T-cell (primary cell): ENCODE measurements around the gene FZD7. TPM values are rescaled to one million over a fixed set of nuclear protein-coding genes. Genes with fewer than 3 reads are reported as not detected.

Experiments used
- ATAC-seq, 4 experiments: fragments of 200-7000 bp in 3 of 4; fragments of 150-1000 bp in 1 of 4; cut with Tn5 transposase; replicated peaks in 1 of 4; 1 replicate in 3 of 4; 2 replicates in 1 of 4; pipeline ENCODE4 v1.10.0; 2021; ENCODE audit warnings: moderate library complexity in 3 of 4, mild to moderate bottlenecking in 2 of 4, moderate number of reproducible peaks in 1 of 4
- CTCF ChIA-PET, 2 donors: fragments of 300-600 bp; sonication (Branson Sonifier 250); formaldehyde crosslinking; loops; one replicate each; lab custom pipeline; 2022; ENCODE audit warnings: antibody characterized with exemption in 2 of 2; lab: Charles Lee
- POLR2A ChIA-PET, 2 donors: fragments of 300-600 bp; sonication (Branson Sonifier 250); formaldehyde crosslinking; loops; one replicate each; lab custom pipeline; 2022; ENCODE audit warnings: antibody characterized with exemption in 2 of 2; lab: Charles Lee
- DNase-seq, 35 experiments: peaks; one replicate each; pipeline versions ENCODE4 v3.0.0 to v3.0.0-alpha.2; 2013 to 2023
- H3K27ac ChIP-seq: one replicate; pipeline ENCODE4 v1.5.1; 2013; ENCODE audit warnings: low read length
- H3K27me3 ChIP-seq, 2 experiments: replicated peaks in 1 of 2; 1 replicate in 1 of 2; 2 replicates in 1 of 2; pipeline versions ENCODE4 v1.6.1 to v1.7.0; 2013; ENCODE audit warnings: low read length in 1 of 2, mixed read lengths in 1 of 2; ENCODE audit not compliant: control insufficient read depth in 2 of 2, insufficient read depth in 2 of 2; ENCODE audit errors: extremely low read depth in 1 of 2
- H3K36me3 ChIP-seq, 2 donors: 1 replicate in 1 of 2; 2 replicates in 1 of 2; pipeline versions ENCODE4 v1.6.1 to v1.7.0; 2013; ENCODE audit warnings: low read length in 1 of 2; ENCODE audit not compliant: control insufficient read depth in 2 of 2, insufficient read depth in 1 of 2; ENCODE audit errors: extremely low read depth in 1 of 2
- H3K4me1 ChIP-seq, 2 experiments: 1 replicate in 1 of 2; 2 replicates in 1 of 2; pipeline versions ENCODE4 v1.6.1 to v1.7.0; 2013; ENCODE audit warnings: low read length in 2 of 2, mixed read lengths in 1 of 2; ENCODE audit not compliant: insufficient read depth in 2 of 2, control insufficient read depth in 1 of 2; ENCODE audit errors: extremely low read depth in 1 of 2
- H3K4me3 ChIP-seq, 2 donors: 1 replicate in 1 of 2; 2 replicates in 1 of 2; pipeline versions ENCODE4 v1.5.1 to v1.7.0; 2013; ENCODE audit warnings: mild to moderate bottlenecking in 2 of 2, low read length in 1 of 2, moderate library complexity in 1 of 2; ENCODE audit not compliant: control insufficient read depth in 1 of 2; ENCODE audit errors: extremely low read depth in 1 of 2
- H3K9me3 ChIP-seq: 2 replicates; pipeline ENCODE4 v1.7.0; 2013
- H3K27ac Mint-ChIP-seq, 2 donors: one replicate each; pipeline ENCODE4 v1.8.0; 2020 to 2021; ENCODE audit warnings: mild to moderate bottlenecking in 2 of 2, mixed read lengths in 2 of 2
- H3K27me3 Mint-ChIP-seq, 2 donors: one replicate each; pipeline ENCODE4 v1.8.0; 2021 to 2022; ENCODE audit warnings: mixed read lengths in 2 of 2
- H3K36me3 Mint-ChIP-seq: one replicate; pipeline ENCODE4 v1.8.0; 2021; ENCODE audit warnings: mixed read lengths
- H3K4me1 Mint-ChIP-seq, 3 donors: one replicate each; pipeline ENCODE4 v1.8.0; 2020 to 2022; ENCODE audit warnings: mixed read lengths in 3 of 3, mild to moderate bottlenecking in 1 of 3
- H3K4me3 Mint-ChIP-seq, 3 donors: one replicate each; pipeline ENCODE4 v1.8.0; 2020 to 2022; ENCODE audit warnings: mild to moderate bottlenecking in 3 of 3, mixed read lengths in 3 of 3, moderate library complexity in 3 of 3
- H3K9me3 Mint-ChIP-seq, 3 donors: one replicate each; pipeline ENCODE4 v1.8.0; 2020 to 2022; ENCODE audit warnings: mixed read lengths in 3 of 3
- WGBS: methylation state at CpG from one replicate; pipeline ENCODE4 v1.1.5; 2013; ENCODE audit warnings: missing lambda C conversion rate; ENCODE audit not compliant: insufficient coverage; 5-methylcytosine and 5-hydroxymethylcytosine counted together
- total RNA-seq, 35 experiments: library from RNA in 6 of 35; stranded (reverse) in 6 of 35; fragments of 120-200 nt in 1 of 35; gene quantifications; one replicate each; pipeline versions ENCODE4 v1.2.1 to v1.2.4 and lab custom pipeline; 2013 to 2026

The FZD7 gene
- total RNA-seq, 5 donors from 2014 or later (not counting 1 experiment from before 2014, with no cell fraction given), result 0.15 to 0.93 (median 0.56) TPM

GRCh38 chr2:202024871-202025270 is 8.8 kb upstream of the FZD7 start:
- Mint-ChIP-seq H3K4me3 (no peak overlapping the region), H3K27ac (no peak overlapping the region), H3K27me3 (peaks cover 7 to 11% of the 10 kb centered on the region in 2 donors), H3K4me1 (no peaks in the 10 kb centered on the region), H3K9me3 (no peaks in the 10 kb centered on the region), H3K36me3 (no peaks in the 10 kb centered on the region)
- H3K27me3 ChIP-seq, result peaks cover 4 to 10% of the 10 kb centered on the region in 2 experiments
- no peak overlapping the region for H3K27ac ChIP-seq
- no peaks in the 10 kb centered on the region for H3K4me1 ChIP-seq
- no peaks in the 10 kb centered on the region for H3K36me3 ChIP-seq
- DNase-seq (no peak), ATAC-seq (no peak)
- no peak overlapping the region for H3K4me3 ChIP-seq
- ChIA-PET CTCF (no interaction called here), POLR2A (no interaction called here)
- WGBS, result 90% methylated on average over 5 of the region's 9 CpGs
- H3K9me3 ChIP-seq, result no peaks in the 10 kb centered on the region

- H3K36me3 Mint-ChIP-seq, result no peaks in the 10 kb centered on the region
- CTCF ChIA-PET, result no interaction called here
- no peaks in the 10 kb centered on the region for H3K4me1 ChIP-seq
- H3K4me3 ChIP-seq, result no peak overlapping the region
- DNase-seq, result no peak
- H3K27ac Mint-ChIP-seq, result no peak overlapping the region
- H3K4me3 Mint-ChIP-seq, result no peak overlapping the region
- no peak overlapping the region for H3K27ac ChIP-seq
- no peaks in the 10 kb centered on the region for H3K9me3 Mint-ChIP-seq
- POLR2A ChIA-PET, result no interaction called here
- H3K4me1 Mint-ChIP-seq, result no peaks in the 10 kb centered on the region
- WGBS, result 68% methylated on average over 4 of the region's 5 CpGs
- no peak for ATAC-seq
- H3K36me3 ChIP-seq, result no peaks in the 10 kb centered on the region
- H3K9me3 ChIP-seq, result no peaks in the 10 kb centered on the region
- H3K27me3 ChIP-seq, result peaks cover 4 to 10% of the 10 kb centered on the region in 2 experiments
- H3K27me3 Mint-ChIP-seq, result peaks cover 7 to 11% of the 10 kb centered on the region in 2 donors
Observed at GRCh38 chr2:202025816-202026215, 7.8 kb upstream of the FZD7 start.

GRCh38 chr2:202026507-202026906 is 7.1 kb upstream of the FZD7 start:
- Histone ChIP-seq H3K36me3 (no peaks in the 10 kb centered on the region), H3K9me3 (no peaks in the 10 kb centered on the region), H3K4me1 (no peaks in the 10 kb centered on the region), H3K4me3 (no peak overlapping the region), H3K27ac (no peak overlapping the region), H3K27me3 (peaks cover 4 to 5% of the 10 kb centered on the region in 2 experiments)
- no peaks in the 10 kb centered on the region for H3K9me3 Mint-ChIP-seq
- POLR2A ChIA-PET, result no interaction called here
- H3K27me3 Mint-ChIP-seq, result peaks cover 7 to 11% of the 10 kb centered on the region in 2 donors
- 74% methylated on average over 5 of the region's 5 CpGs for WGBS
- H3K36me3 Mint-ChIP-seq, result no peaks in the 10 kb centered on the region
- H3K4me1 Mint-ChIP-seq, result peaks cover 0 to under 1% (median 0%) of the 10 kb centered on the region in 3 donors
- no peak overlapping the region for H3K27ac Mint-ChIP-seq
- CTCF ChIA-PET, result no interaction called here
- no peak overlapping the region for H3K4me3 Mint-ChIP-seq
- no peak for ATAC-seq
- DNase-seq, result no peak

- Histone ChIP-seq H3K4me3 (no peak overlapping the region), H3K27ac (no peak overlapping the region), H3K9me3 (no peaks in the 10 kb centered on the region), H3K4me1 (peaks cover 12 to 27% of the 10 kb centered on the region in 2 experiments), H3K27me3 (peaks cover 10 to 26% of the 10 kb centered on the region in 2 experiments), H3K36me3 (no peaks in the 10 kb centered on the region)
- H3K9me3 Mint-ChIP-seq, result no peaks in the 10 kb centered on the region
- CTCF ChIA-PET, result no interaction called here
- whole genome bisulfite sequencing, result 88% methylated on average over 4 of the region's 4 CpGs
- no peak for ATAC-seq
- DNase-seq, result no peak
- no peak overlapping the region for H3K4me3 Mint-ChIP-seq
- H3K36me3 Mint-ChIP-seq, result no peaks in the 10 kb centered on the region
- H3K4me1 Mint-ChIP-seq, result peaks cover 12 to 14% (median 12%) of the 10 kb centered on the region in 3 donors
- peaks cover 7 to 13% of the 10 kb centered on the region in 2 donors for H3K27me3 Mint-ChIP-seq
- H3K27ac Mint-ChIP-seq, result no peak overlapping the region
- POLR2A ChIA-PET, result no interaction called here
Observed at GRCh38 chr2:202030691-202031090, 3.0 kb upstream of the FZD7 start.

- Histone ChIP-seq H3K4me1 (peaks cover 12 to 31% of the 10 kb centered on the region in 2 experiments), H3K36me3 (no peaks in the 10 kb centered on the region), H3K9me3 (no peaks in the 10 kb centered on the region), H3K27ac (no peak overlapping the region), H3K4me3 (no peak overlapping the region), H3K27me3 (peaks cover 11 to 34% of the 10 kb centered on the region in 2 experiments)
- Mint-ChIP-seq H3K4me3 (peak overlapping the region in 2 of 3 donors; percentile 11 to 85), H3K27ac (no peak overlapping the region), H3K9me3 (no peaks in the 10 kb centered on the region), H3K27me3 (peaks cover 5 to 11% of the 10 kb centered on the region in 2 donors), H3K36me3 (no peaks in the 10 kb centered on the region), H3K4me1 (peaks cover 12 to 14% (median 12%) of the 10 kb centered on the region in 3 donors)
- ATAC-seq, result no peak
- POLR2A ChIA-PET, result no interaction called here
- no peak for DNase-seq
- CTCF ChIA-PET, result interaction anchor here in 1 of 2 donors (0.6 kb wide), 1 partner anchor 1344 kb away, joined by 9 read pairs; no protein-coding TSS in a partner anchor
- WGBS, result no CpG with 5 or more reads among the region's 4 CpGs
Observed at GRCh38 chr2:202031246-202031951, 2.3 kb upstream of the FZD7 start.

- peaks cover 11 to 39% of the 10 kb centered on the region in 2 experiments for H3K27me3 ChIP-seq
- Mint-ChIP-seq H3K9me3 (no peaks in the 10 kb centered on the region), H3K27ac (peak overlapping the region in 1 of 2 donors; percentile 58), H3K4me1 (peaks cover 12 to 14% (median 12%) of the 10 kb centered on the region in 3 donors), H3K27me3 (peaks cover 0 to 10% of the 10 kb centered on the region in 2 donors), H3K4me3 (peak overlapping the region in 2 of 3 donors; percentile 84 to 85), H3K36me3 (no peaks in the 10 kb centered on the region)
- ChIA-PET POLR2A (no interaction called here), CTCF (no interaction called here)
- peaks cover 12 to 31% of the 10 kb centered on the region in 2 experiments for H3K4me1 ChIP-seq
- H3K9me3 ChIP-seq, result no peaks in the 10 kb centered on the region
- DNase-seq (peak in 20 of 35 experiments; percentile 4 to 55 (median 20)), ATAC-seq (peak; percentile 8 to 33 (median 25))
- H3K27ac ChIP-seq, result no peak overlapping the region
- no peaks in the 10 kb centered on the region for H3K36me3 ChIP-seq
- under 1% methylated on average over 19 of the region's 42 CpGs for WGBS
- peak overlapping the region; percentile 76 to 87 for H3K4me3 ChIP-seq
Observed at GRCh38 chr2:202032846-202033316, 774 bp upstream of the FZD7 start.
